ENCODE measurements around the gene JDP2.

Gene JDP2

GRCh38 chr14:75427482-75428229, at the start of gene JDP2:
Gene JDP2, plus strand, starts transcription at chr14:75428022. Its CDS starts 9,899 bp downstream, at chr14:75437921.
- peak; percentile 91 for DNase-seq

DNA sequence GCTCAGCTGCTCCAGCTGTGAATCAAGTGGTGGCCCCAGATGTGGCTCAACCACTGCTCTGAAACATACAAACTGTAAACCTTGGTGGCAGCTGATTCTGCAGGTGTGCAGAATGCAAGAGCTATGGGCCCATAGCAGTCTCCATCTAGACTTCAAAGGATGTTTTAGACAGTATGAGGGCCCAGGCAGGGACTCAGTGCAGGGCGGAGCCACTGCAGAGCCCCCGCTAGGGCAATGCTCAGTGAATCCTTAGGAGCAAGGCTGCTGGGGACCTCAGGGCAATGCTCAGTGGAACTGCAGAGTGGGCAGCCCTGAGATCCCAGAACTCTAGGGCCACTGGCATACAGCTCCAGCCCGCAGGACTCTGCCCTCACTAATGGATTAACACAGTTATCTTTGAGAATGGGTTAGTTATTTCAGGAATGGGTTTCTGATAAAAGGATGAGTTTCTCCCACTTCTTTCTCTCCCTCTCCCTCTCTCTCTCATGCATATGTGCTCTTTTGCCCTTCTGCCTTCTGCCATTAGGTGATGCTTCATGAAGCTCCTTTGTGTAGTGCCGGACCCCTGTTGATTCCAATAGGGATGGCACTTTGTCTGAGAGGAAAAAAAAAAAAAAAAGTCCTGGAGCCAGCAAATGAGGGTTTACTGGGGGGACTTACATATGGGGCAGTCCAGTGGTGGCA, 48.4 kb upstream of the JDP2 start:
- no peak for DNase-seq

- no peak for DNase-seq
Observed at GRCh38 chr14:75379930-75380270, 47.9 kb upstream of the JDP2 start.

- no peak for DNase-seq
Observed at GRCh38 chr14:75380656-75381055, 47.2 kb upstream of the JDP2 start.

DNA sequence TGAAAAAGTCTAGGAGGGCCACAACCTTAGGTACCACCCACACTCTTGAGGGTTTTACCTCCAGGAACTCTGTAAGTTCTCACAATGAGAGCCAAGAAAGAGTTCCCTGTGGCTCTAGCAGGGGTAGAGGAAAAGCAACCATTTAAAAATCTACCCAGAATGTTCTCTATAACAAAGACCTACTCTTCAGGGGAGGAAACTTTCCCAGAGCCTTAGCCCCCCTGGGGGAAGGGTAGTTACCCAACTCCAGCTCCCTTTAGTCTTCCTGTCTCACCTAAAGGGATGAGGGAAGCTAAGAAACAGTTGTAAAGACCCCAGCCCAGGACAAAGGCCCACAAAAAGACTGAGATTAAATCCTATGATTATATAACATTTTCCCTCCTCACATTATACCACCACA, 46.2 kb upstream of the JDP2 start:
- DNase-seq: no peak

DNA sequence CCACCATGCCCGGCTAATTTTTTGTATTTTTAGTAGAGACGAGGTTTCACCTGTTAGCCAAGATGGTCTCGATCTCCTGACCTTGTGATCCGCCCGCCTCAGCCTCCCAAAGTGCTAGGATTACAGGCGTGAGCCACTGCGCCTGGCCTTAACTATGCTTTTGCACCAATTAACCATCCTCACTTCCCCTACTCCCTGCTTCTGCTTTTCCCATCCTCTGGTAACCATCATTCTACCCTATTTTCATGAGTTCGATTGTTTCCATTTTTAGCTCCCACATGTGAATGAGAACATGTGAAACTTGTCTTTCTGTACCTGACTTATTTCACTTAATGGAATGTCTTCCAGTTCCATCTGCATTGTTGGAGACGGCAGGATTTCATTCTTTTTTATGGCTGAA, 44.6 kb upstream of the JDP2 start:
- DNase-seq: peak; percentile 34

GRCh38 chr14:75383721-75384120, 44.1 kb upstream of the JDP2 start:
- peak; percentile 78 for DNase-seq

GRCh38 chr14:75389679-75390078, 38.1 kb upstream of the JDP2 start:
- DNase-seq: no peak

GRCh38 chr14:75390183-75390582, 37.6 kb upstream of the JDP2 start:
- no peak for DNase-seq

DNA sequence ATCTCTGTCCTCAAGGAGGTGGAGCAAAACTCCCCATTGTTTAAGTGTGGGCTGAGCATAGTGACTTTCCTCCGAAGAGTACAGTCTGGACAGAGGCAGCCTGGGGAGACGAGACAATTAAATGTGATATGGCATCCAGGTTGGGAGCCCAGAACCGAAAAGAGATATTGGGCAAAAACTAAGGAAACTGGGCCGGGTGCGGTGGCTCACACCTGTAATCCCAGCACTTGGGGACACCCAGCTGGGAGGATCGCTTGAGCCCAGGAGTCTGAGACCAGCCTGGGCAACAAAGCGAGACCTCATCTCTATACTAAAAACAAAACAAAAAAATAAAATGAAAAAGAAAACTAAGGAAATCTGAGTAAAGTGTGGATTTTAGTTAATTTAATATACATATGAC, 35.9 kb upstream of the JDP2 start:
- DNase-seq: no peak

DNA sequence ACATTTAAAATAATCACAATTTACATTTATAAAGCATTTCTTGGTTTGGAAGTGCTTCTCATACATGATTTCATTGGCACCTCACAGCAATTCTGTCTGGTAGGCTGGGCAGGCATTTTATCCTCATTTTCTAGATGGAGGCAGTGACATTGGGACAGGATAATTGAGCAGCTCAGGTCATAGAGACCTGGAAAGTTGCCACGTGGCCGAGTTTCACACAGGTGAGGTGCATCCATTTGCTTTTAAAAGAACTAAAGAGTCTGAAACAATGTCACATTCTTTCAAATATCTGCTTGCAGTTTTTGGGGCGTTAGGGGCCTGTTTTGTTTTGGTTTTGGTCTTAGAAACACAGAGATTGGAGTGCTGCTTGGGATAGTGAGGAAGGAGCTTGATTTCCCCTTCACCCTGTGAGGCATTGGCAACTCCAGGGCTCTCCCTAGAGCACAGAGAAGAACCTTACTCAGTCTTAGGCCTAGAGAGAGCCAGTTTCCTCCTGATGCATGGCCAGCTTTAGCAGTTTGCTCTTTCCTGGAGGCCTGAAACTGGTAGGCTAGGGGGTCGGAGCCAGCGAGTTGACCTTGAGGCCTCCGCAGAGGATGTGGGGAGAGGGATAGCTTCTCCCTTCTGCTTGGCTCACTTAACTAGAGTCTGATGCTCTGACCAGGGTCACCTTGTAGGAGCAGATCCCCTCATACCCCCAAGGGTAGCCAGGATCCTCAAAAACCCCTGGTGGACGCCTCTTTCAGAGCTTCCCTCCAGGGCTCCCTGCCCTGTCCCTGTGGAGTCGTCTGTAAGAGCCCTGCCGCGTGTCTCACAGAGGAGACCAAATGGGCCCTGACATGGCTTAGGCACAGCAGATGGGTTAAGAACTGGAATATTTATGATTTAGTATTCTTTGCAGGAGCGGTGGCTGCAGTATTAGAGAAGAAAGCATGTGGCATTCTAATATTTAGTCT, 34.9 kb upstream of the JDP2 start:
- no peak for DNase-seq

- no peak for DNase-seq
Observed at GRCh38 chr14:75393794-75394193, 34.0 kb upstream of the JDP2 start.

- DNase-seq: no peak
Observed at GRCh38 chr14:75395862-75396261, 32.0 kb upstream of the JDP2 start.

- DNase-seq: no peak
Observed at GRCh38 chr14:75399321-75399720, 28.5 kb upstream of the JDP2 start.

GRCh38 chr14:75399843-75400775, 27.7 kb upstream of the JDP2 start:
- DNase-seq: peak; percentile 67

DNA sequence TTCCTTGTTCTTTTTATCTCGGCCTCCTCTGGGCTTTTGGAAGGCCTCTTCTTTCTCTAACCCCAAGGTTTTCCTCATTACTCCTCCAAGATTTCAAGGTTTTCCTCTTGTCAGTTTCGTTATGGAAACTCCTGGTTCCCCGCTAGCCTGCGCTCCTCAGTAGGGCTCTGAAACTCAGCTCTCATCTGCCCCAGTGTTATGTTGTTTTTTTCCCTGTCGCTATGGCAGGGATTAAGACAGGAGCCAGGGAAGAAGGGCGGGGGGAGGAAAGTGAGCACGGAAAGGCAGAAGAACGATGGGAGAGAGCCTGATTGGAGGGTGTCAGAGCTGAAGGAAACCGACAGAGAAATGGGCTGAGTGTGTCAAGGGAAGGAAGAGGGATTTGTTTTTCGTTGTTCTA, 26.5 kb upstream of the JDP2 start:
- no peak for DNase-seq

DNA sequence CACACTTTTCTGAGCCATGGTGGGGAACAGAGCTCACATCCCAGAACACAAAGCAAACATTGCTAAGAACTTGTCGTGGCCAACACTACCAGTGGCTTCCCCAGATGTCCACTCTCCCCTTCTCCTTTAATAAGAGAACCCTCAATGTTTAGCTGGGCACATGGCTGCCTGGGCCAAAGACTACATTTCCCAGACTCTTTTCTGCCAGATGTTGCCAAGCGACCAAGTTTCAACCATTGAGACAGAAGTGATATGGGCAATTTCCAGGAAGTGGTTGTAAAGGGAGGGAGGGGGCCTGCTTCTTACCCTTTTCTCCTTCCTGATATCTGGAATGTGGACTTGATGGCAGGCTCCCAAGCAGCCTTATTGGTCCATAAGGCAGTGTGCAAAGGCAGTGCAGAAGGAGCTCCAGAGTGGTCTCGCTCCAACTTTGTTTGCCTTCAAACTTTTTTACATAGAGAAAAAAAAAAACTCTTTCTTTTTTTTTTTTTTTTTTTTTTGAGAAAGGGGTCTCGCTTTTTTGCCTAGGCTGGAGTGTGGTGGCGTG, 24.9 kb upstream of the JDP2 start:
- no peak for DNase-seq

GRCh38 chr14:75404847-75405246, 23.0 kb upstream of the JDP2 start:
- no peak for DNase-seq

GRCh38 chr14:75406102-75406501, 21.7 kb upstream of the JDP2 start:
- DNase-seq: no peak

GRCh38 chr14:75406856-75407255, 21.0 kb upstream of the JDP2 start:
- peak; percentile 74 for DNase-seq

DNA sequence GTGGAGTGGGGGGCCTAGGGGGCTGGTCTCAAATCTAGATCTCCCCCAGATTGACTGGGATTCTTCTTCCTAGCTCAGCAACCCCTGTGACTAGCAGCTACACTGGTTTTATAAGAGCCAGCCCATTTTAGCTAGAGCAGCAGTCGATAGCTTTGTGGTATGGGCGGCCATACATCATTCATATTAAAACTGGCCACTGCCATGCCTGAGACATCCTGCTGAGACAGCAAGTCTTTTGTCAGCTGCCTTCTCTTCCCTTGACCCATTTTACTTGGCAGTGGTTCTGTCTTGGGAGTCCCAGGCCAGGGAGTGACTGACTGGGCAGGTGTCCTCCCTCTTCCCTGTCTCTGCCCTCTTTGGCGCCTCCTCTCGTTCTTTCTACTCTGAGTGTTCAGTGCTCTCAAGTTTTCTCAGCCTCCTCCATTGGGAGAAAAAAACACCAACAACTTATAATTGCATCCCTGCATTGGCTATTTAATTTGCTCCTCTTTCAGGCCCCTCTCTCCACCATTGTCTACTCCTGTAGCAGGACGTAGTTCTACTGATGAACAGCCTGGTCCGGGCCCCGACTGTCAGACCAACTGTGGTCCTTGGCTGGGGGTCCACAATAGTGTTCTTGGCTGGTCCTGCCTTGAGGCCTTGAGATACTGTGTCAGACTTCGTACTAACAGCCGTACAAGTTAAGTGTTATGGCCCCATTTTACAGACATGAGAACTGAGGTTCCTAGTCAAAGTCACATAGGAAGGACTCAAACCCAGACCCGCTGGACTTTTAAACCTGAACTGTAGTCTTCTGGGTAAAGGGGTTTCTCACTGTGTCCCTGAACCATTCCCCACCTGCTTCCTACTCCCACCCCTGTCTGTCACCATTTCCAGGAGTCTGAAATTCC, 18.3 kb upstream of the JDP2 start:
- DNase-seq: no peak
